ENCODE results near the gene HCAR1.
A peak's percentile ranks its signal among the peaks of the same experiment; 100 is the strongest.
"Not testable (repeated sequence)": the region's sequence is repeated elsewhere in the genome, so short reads cannot be mapped to it uniquely, and the experiment has no call there.

Gene HCAR1

GRCh38 chr12:122721057-122721545 is 9.5 kb downstream of the HCAR1 start:
- peak; percentile 79 for DNase-seq (ENCODE audit: low spot score)
- ChIA-PET POLR2A (ENCODE audit: low non-redundant PET) (interaction anchor here (0.6 kb wide), 1 partner anchor 32 kb away, joined by 4 read pairs; no protein-coding TSS in a partner anchor), CTCF (no interaction called here)
- no peak for TF ChIP-seq CTCF (conservative IDR thresholded peaks at IDR 0.05; ENCODE audit: low read depth)
- H3K27ac ChIP-seq = peak overlapping the region; percentile 98

- H3K27ac ChIP-seq; CTCF ChIA-PET; DNase-seq (ENCODE audit: low spot score); POLR2A ChIA-PET (ENCODE audit: low non-redundant PET): not testable (repeated sequence)
These were observed 14.0 kb downstream of the HCAR1 start, which contains the start of gene HCAR3 for GRCh38 chr12:122716658-122717057. Gene HCAR3 (minus strand): TSS chr12:122716811. CDS start chr12:122716737, 74 bp downstream.

- CTCF ChIA-PET = interaction anchor here (1.1 kb wide), 1 partner anchor 77 kb away, joined by 3 read pairs; no protein-coding TSS in a partner anchor
- POLR2A ChIA-PET (ENCODE audit: low non-redundant PET); DNase-seq (ENCODE audit: low spot score); H3K27ac ChIP-seq: not testable (repeated sequence)
These were observed 15.4 kb downstream of the HCAR1 start for GRCh38 chr12:122715211-122715610.

- CTCF ChIA-PET; POLR2A ChIA-PET (ENCODE audit: low non-redundant PET); DNase-seq (ENCODE audit: low spot score): not testable (repeated sequence)
These were observed 17.0 kb downstream of the HCAR1 start for GRCh38 chr12:122713491-122714188.

GRCh38 chr12:122711266-122711665 is 19.4 kb downstream of the HCAR1 start:
- H3K27ac ChIP-seq; POLR2A ChIA-PET (ENCODE audit: low non-redundant PET); DNase-seq (ENCODE audit: low spot score): not testable (repeated sequence)
- CTCF ChIA-PET = interaction anchor here (0.6 kb wide), 1 partner anchor 9 kb away, joined by 5 read pairs; no protein-coding TSS in a partner anchor

More at GRCh38 chr12:122713491-122714188, 17.0 kb downstream of the HCAR1 start:
- H3K27ac ChIP-seq = peak overlapping the region; percentile 80

GRCh38 chr12:122710341-122710740 is 20.3 kb downstream of the HCAR1 start:
- H3K27ac ChIP-seq; POLR2A ChIA-PET (ENCODE audit: low non-redundant PET); DNase-seq (ENCODE audit: low spot score); CTCF ChIA-PET: not testable (repeated sequence)

- POLR2A ChIA-PET (ENCODE audit: low non-redundant PET); DNase-seq (ENCODE audit: low spot score); CTCF ChIA-PET; H3K27ac ChIP-seq: not testable (repeated sequence)
These were observed 21.4 kb downstream of the HCAR1 start for GRCh38 chr12:122709287-122709686.

- POLR2A ChIA-PET (ENCODE audit: low non-redundant PET); CTCF ChIA-PET; H3K27ac ChIP-seq; DNase-seq (ENCODE audit: low spot score): not testable (repeated sequence)
These were observed 26.8 kb downstream of the HCAR1 start for GRCh38 chr12:122703841-122704240.

GRCh38 chr12:122702890-122703611 is 27.6 kb downstream of the HCAR1 start, which contains the start of gene HCAR2:
Gene HCAR2 (minus strand): TSS chr12:122703357. CDS start chr12:122703283, 74 bp downstream.
- DNase-seq (ENCODE audit: low spot score); CTCF ChIA-PET; POLR2A ChIA-PET (ENCODE audit: low non-redundant PET): not testable (repeated sequence)
- H3K27ac ChIP-seq = peak within 1 kb of the TSS; percentile 74

GRCh38 chr12:122701481-122701880 is 29.2 kb downstream of the HCAR1 start:
- POLR2A ChIA-PET (ENCODE audit: low non-redundant PET); H3K27ac ChIP-seq; DNase-seq (ENCODE audit: low spot score); CTCF ChIA-PET: not testable (repeated sequence)

GRCh38 chr12:122700038-122700710 is 30.5 kb downstream of the HCAR1 start:
- CTCF ChIA-PET; DNase-seq (ENCODE audit: low spot score); POLR2A ChIA-PET (ENCODE audit: low non-redundant PET): not testable (repeated sequence)
- H3K27ac ChIP-seq = peak overlapping the region; percentile 80

- DNase-seq (ENCODE audit: low spot score); H3K27ac ChIP-seq; POLR2A ChIA-PET (ENCODE audit: low non-redundant PET): not testable (repeated sequence)
- CTCF ChIA-PET = interaction anchor here (0.7 kb wide), 1 partner anchor 60 kb away, joined by 5 read pairs; no protein-coding TSS in a partner anchor
These were observed 33.7 kb downstream of the HCAR1 start for GRCh38 chr12:122696922-122697321.

Measured in RWPE1 (cell line).